T1000 (cell line): Measurements from ENCODE around the gene USP6NL.

ENCODE experiments used
- DNase-seq: peaks from one replicate; lab custom pipeline; 2025; ENCODE audit warnings: mixed read lengths; lab: John Stamatoyannopoulos, UW

The USP6NL gene

DNA sequence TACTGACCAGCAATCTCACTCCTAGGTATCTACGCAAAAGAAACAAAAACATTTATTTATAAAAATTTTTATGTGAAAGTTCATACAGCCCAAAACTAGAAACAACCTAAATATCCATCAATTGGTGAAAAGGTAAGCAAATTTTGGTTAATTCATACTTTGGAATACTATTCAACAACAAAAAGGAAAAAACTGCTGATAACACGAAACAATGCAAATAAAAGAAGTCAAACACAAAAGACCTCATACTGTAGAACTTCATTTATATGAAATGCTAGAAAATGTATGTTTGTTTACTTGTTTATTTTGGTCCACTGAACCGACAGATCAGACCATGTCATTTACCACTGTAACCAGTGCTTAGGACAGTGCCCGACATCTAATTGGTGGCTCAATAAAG is 60.3 kb downstream of the USP6NL start:
- no peak for DNase-seq

DNA sequence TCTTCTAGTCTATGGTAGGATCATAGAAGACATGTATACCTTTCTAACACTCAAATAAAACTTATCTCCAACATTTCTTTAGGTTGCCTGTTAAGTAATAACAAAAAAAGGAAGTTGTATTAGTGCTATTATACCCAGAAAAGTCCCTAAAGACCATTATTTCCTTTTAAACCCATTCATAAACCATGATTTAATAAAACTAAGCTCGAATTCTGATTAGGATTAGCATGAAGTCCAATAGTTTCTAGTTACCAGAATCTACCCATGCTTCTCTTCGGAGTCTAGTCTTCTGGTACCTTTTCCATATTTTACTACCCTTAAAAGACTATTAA is 62.7 kb downstream of the USP6NL start:
- no peak for DNase-seq

DNA sequence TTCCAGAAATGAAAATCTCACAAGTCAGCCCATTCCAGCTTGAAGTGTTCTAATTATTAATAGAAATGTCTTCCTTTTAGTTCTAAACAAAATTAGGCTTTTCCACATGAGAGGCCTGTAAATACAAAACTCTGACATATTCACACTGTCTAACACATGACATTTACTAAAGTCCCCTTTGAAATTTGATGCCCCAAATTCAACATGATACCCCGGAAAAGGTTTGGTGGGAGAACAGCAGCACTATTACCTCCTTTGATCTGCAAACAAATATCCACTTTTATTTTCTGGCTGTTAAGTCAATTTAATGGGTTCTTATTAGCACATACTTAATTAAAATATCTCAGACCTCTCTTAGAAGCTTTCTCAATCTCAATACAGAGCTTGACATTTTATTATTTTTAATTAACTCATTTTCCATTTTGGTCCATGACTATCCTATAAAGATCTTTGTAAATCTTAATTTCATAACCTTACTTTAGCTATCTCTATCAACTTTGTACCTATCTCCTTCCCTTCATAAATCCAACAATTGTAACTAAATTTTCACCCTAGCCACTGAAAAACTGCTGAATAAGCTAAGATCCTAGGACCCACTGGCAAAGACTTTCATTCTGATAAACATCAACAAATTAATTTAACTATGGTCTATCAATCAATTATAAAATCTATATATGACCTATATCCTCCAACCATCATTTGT is 63.2 kb downstream of the USP6NL start:
- no peak for DNase-seq

DNA sequence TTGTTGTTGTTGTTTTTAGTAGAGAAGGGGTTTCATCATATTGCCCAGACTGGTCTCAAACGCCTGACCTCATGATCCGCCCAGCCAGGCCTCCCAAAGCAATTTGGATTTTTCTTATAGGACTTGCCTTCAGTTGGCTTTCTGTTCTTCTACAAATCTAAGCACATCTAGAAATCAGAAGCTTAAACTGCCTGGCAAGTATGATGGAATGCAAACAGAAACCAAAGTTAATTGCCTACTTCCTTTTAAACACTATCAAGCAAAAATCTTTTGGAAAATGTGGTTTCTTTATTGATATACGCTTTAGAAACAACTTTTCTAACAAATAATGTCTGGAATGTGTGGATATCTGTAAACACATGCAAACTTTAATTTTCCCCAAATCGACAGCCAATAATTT is 64.9 kb downstream of the USP6NL start:
- no peak for DNase-seq

DNA sequence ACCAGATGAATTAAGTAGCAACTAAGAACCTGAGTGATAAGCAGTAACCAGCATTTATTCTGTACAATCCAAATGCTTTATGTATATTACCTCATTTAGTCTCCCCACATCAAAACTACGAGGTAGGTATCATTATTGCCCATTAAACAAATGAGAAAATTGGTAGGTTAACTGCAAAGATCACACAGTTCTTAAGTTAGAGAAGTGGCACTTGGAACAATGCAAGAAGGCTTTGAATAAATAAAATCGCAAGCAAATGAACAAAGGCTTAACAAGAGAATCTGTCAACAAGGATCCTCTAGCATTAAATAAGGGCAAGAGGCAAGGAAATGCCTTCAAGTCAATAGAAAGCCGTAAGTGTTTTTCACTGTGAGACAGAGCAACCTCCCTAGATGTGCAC is 70.2 kb downstream of the USP6NL start:
- no peak for DNase-seq

DNA sequence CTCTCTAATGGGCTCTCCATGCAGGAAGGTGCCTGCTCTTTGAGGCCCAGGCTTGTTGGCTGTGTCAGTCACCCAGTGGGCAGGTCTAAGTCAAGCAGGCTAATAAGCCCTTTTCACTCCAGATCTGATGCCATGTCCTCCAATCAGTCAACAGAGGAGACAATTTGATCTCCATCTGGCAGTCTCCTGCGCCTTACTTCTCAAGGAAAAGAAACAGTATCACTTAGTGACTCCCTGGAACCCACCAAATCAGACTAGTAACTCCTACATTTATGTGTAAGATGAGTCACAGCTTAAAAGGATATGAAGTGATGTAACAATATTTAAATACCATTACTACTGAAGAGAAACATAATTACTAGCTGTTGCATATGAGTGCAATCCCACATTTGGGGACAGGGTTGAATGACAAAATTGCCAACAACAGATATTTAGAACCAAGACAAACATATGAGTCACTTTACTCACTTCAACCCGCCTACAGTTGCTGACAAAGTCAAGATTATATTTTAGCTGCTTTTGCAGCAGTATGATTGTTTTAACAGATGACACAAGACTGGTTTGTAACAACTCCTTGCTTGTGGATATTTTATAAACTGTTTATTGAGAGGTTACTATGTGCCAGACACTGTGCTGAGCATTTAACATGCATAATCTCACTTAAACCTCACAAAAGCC is 72.1 kb downstream of the USP6NL start:
- no peak for DNase-seq

DNA sequence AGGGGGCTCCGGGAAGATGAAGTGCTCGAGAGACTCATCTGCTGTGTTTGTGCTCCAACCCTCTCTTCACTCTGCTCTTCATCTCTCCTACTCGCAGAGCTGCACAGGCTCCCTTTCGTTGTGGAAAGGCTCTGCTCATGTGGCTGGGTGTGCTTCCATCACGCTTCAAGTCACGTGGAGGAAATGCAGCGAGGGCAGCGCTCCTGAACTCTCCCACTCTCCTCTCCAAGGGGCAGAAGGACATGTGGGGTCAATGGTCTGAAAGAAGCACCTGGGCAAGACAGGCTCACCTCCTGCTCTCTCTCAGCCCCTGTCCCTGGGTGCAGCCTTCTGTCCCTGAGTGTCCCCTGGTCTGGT is 72.6 kb downstream of the USP6NL start:
- no peak for DNase-seq

DNA sequence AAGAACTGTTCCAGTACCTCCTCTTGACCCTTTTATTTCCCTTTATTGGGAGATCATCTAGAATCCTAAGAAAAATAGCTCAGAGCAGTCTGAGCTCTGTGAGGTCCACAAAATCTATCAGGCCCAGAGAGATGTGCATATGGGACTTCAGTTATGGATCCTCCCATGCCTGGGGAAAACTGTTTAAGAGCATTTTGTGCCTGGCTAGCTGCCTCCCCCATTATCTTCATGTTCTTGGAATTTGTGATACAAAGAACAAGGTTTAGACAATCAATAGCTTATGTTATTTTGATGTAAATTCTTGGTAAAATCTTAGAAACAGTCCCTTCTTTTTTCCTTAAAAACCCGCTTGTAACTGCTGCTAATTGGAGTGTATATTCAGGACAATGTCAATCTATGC is 75.2 kb downstream of the USP6NL start:
- DNase-seq, result no peak

DNA sequence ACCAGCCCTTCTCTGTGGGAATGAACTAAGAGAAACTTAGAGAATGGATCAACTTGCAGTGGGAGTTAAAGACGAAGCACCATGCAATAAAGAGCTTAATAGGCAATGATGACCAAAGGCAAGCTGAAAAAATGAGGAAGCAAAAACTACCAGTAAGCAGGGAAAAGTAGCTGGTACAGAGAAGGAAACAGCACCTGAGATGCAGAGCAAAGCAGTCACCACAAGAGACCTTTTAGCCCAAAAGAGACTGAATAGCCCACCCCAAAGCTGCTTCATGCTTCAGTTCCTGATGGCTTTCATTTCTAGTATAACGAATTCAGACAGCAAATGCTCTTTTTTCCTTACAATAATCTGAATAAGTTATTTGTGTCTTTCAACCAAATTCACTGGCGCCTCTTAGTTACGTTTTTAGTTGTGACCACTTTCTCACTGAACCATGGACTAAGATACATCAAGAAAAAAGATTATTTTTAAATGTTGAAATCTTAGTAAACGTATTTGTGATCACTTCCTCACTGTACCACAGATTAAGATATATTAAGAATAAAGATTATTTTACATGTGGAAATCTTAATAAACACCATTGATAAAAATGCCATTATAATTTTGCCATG is 76.0 kb downstream of the USP6NL start:
- no peak for DNase-seq

DNA sequence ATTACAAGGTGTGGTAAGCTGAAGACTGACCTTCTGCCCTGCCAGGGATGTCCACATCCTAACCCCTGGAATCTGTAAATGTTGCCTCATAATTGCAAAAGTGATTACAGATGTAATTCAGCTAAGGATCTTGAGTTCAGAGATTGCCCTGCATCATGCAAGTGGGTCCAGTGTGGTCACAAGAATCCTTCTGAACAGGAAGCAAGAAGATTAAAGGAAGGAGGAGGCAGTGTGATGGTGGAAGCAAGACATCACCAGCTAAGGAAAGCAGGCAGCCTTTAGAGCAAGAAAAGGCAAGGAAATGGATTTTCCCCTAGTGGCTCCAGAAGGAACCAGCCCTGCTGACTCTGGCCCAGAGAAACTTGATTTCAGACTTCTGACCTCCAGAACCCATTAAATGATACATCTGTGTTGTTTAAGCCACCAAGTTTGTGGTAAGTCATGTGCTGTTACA is 78.1 kb downstream of the USP6NL start:
- no peak for DNase-seq

DNA sequence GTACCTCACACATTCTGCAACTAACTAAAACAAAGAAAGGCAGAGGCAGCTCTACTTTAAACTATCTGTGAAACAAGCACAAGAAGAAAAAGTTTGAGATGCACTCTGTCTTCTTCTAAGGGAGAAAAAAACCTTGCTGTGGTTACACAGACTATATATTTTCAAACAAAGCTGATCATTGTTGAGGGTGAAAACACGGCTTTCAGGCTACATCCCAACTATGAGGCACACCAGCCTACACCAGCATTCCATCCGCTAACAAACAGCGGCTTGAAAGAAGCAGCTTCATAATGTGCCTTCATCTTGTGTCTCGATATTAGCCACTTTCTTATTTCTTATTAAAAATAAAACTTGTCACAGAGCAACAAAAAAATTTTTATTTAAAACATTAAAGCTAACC is 79.1 kb downstream of the USP6NL start:
- DNase-seq, result no peak

DNA sequence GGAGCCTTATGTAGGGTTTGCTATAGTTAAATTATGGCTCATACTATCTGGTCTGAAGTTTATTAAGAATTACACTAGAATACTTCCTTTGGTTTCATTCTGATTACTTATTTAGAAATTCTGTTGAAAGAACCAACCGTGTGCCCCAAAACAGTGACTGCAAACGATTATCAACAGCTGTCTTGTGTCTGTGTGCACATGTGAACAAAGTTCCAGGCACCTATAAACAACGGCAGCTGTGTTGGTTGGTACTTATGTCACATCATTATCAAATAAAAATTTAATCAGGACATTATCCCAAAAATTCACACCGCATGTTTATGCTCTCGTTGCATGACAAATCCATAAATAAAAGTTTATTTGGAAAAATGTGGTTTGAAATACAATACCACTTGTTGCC is 80.6 kb downstream of the USP6NL start:
- no peak for DNase-seq

DNA sequence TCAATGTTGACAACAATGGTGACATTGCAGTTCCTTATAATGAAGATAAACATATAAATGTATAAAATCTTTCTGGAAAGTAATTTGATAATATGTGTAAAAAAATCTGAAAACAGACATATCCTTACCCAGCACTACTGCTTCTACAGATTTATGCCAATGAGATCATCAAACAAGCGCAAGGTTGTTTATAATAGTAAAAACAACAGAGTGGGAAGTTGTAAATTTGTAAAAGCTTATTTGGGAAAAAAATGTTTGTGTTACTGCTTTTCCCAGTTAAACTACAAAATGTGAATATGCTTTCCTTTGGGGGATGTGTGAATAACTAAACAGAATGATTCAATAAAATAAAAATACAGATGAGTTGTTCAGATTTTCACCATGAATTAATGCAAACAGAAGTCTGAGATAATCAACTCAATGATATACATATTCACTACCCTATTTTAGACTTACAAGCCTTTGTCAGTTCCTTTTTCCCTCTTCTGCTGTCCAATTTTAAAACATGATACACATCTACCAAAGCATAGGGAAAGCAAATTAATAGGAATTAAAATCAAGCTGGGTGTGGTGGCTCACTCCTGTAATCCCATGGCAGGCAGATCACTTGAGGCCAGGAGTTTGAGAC is 82.1 kb downstream of the USP6NL start:
- DNase-seq, result no peak

DNA sequence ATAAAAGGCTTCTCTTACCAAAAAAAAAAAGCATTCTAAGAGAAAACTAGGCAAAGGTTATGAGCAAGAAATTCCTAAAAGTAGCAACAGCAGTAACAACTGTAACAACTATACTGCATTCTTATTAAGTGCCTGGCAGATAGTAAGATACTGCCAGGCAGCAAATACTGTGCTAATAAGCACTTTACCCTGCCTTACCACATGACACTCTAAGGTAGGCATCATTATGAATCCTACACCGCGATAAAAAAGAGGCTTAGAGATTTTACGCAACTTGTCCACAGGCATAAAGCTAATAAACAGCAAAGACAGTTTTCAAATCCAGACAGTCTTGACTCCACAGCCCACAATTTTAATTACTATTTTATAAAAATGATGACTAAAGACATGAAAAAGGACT is 83.2 kb downstream of the USP6NL start:
- no peak for DNase-seq

DNA sequence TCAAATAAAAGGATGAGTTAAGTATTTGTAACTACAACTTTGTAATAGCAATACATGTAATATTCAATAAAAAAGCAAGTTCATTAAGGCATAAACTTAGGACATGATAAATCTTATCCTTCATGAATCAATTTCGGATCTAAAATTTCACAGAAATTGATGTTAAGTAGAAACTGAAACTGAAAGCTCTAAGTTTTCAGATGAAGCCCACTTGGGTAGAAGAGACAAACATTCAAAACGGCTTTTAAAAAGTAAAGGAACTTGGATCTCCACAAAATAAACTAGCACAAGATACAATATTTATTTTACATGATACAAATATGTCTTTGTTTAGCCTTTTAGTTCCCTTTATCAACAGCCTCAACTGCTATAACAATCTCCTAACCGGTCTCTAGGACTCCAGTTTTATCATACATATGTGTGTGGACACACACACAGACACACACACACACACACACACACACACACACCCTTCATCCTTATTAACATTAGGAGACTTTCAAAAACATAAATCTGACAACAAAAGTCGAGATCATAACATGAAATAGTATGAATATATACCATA is 83.7 kb downstream of the USP6NL start:
- no peak for DNase-seq

DNA sequence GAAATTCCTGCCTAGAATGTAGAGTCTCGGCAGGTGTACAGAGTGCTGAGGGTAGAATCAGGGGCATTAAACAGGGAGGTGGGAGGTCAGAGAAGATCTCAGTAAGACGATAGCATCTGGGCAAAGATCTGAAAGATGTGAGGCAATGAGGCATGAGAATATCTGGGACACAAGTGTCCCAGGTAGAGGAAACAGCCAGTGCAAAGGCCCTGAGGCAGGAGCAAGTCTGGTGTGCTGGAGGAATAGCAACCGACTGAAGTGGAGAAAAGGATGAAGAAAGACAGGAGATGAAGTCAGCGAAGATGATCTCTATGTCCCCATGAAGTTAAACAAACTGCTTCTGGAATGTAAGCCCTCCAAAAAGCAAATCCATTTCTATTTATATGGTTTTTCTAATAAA is 84.4 kb downstream of the USP6NL start:
- no peak for DNase-seq

DNA sequence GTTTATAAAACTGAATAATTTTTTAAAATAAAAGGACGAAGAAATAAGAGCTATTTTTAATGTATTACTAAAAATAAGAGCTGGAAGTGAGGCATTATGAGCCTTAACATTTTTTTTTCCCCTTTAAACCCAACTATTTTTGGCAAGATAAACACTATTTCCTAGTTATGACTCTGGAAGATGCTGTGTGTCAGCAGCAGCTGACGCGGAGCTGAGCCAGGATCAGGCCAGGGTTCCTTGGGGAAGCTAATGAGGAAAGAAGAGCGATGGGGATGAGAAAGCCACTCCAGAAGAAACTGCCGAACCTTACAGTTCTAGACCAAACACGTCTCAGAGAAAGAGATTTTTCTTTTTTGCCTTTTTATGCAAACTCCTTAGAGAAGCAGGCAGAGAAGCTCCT is 85.9 kb downstream of the USP6NL start:
- no peak for DNase-seq

DNA sequence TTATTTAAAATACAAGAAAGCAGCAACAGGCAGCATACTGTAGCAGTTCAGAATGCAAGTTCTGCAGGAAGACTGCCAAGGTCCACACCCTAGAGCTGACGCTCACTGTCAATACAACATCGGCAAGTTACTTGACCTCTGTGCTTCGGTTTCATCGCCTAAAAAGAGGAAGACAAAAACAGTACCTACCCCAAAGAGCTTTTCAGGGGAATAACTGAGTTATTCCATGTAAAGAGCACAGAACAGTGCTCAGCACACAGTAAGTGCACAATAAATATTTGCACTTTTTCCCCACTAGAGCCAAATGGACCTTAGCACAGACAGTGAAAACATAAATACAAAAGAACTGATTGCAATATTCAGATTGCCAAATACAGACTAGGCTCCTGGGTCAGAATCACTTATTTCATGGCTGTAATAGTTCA is 88.6 kb downstream of the USP6NL start:
- no peak for DNase-seq

DNA sequence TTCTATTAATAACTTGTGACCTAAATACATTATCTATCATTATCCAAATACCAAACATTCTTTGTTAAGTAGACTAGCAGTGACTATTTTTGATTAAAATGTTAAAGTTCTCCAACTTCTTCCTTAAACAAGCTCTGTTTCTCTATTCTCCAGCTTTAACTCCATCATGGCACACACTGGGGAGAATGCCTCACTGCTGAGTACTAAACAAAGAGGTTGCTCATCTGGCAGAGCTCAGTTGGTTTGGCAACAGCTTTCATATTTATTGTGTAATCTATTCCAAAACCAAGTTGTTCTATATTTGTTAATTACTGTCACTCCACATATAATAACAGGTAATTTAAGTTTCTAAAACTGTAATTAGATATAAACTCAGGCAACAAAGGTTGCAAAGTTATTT is 89.6 kb downstream of the USP6NL start:
- no peak for DNase-seq

DNA sequence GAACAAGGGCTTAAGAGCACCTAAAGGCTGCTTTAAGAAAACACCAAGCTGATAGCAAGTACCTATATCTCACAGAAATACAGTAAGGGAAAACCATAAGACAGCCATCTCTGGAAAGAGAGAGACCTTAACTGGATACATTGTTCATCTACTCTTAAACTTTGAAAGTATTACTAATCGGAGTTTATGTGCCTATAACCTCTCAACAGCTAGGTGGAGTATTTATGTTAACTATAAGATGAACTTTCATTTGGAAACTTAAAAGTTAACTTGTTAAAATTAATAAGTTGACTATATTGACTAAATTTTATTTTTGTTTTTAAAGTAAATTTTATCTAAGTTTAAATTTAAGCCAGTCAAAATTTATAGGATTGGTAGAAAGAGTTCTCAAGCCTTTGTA is 90.6 kb downstream of the USP6NL start:
- no peak for DNase-seq

DNA sequence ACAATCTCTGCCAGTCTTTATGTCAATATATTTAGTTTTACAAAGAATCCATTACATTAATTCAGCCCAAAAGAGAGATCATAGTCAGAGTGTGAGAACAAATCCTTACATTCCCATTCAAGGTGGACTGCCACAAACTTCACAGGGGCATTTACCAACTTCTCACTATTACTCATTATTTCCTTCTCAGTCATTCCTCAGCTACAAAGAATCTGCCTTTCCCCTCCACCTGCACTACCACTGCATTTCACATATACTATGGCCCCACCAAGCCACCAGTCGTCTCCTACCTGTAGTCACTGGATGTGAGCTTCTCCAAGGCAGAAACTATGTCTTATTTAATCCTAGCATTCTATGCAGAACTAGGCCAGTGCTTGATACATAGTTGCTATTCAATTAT is 94.3 kb downstream of the USP6NL start:
- DNase-seq, result no peak

DNA sequence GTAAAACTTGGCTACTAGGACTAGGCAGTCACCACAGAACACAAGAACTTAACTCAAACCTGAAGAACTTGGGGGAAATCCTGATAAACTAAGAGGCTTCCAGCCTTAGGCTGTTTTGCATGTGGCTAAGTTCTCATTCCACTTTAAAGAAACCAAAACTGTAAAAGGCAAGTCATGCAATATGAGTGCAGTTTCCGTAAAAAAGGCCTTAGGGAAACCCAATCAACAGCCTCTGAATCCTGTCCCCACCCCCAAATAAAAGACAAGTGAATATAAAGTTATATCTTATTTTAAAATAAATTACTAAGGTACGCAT is 95.1 kb downstream of the USP6NL start:
- DNase-seq, result no peak
